Left lung (tissue), 10 donors: ENCODE results near the gene GAP43. TPM values are rescaled to one million over a fixed set of nuclear protein-coding genes. Genes with fewer than 3 reads are reported as not detected.

Source experiments
- ATAC-seq: fragments of 200-7000 bp; cut with Tn5 transposase; one replicate; pipeline ENCODE4 v1.9.1; 2020; ENCODE audit warnings: moderate library complexity
- DNase-seq, 4 donors: peaks; one replicate each; pipeline ENCODE4 v3.0.0-alpha.2; 2013 to 2020
- H3K27ac ChIP-seq, 2 donors: fragments of 200-600 bp; sonication (generic) in 1 of 2; one replicate each; pipeline versions ENCODE4 v1.5.0 to v1.8.0; 2020 to 2021
- H3K27me3 ChIP-seq, 2 donors: fragments of 200-600 bp; sonication (generic) in 1 of 2; one replicate each; pipeline versions ENCODE4 v1.5.0 to v1.8.0; 2020 to 2021
- H3K36me3 ChIP-seq, 2 donors: fragments of 200-600 bp; sonication (generic) in 1 of 2; one replicate each; pipeline versions ENCODE4 v1.5.0 to v1.8.0; 2020 to 2021
- H3K4me1 ChIP-seq, 2 donors: fragments of 200-600 bp; one replicate each; pipeline ENCODE4 v1.8.0; 2021
- H3K4me3 ChIP-seq, 2 donors: fragments of 200-600 bp; sonication (generic) in 1 of 2; one replicate each; pipeline versions ENCODE4 v1.5.0 to v1.8.0; 2020 to 2021; ENCODE audit warnings: mild to moderate bottlenecking in 1 of 2
- H3K9me3 ChIP-seq, 2 donors: fragments of 200-600 bp; sonication (generic) in 1 of 2; one replicate each; pipeline versions ENCODE4 v1.5.0 to v1.8.0; 2020 to 2021
- CTCF ChIP-seq, 2 donors: fragments of 200-600 bp; sonication (generic) in 1 of 2; IDR thresholded peaks; one replicate each; pipeline versions ENCODE4 v1.5.0 to v1.8.0; 2021; ENCODE audit warnings: antibody characterized with exemption in 2 of 2
- intact Hi-C, 2 donors: fragments of 100-400 bp; cut with DNase I; formaldehyde crosslinking; loops; one replicate each; pipeline versions ENCODE4 v1.11.2 to v1.14.2; 2022
- polyA plus RNA-seq, 6 donors: library from polyadenylated mRNA; unstranded; fragments of 120-200 nt; gene quantifications; one replicate each; pipeline ENCODE4 v1.2.1, GENCODE V29; 2013; ENCODE audit not compliant: insufficient read length in 6 of 6
- total RNA-seq, 2 donors: library from RNA; stranded (reverse); fragmentation: NEBNext Ultra II Directional; extraction: Animal tissue kit (Norgen Biotek cat#: 25700); gene quantifications; one replicate each; pipeline ENCODE4 v1.2.1, GENCODE V29; 2021
- donor health status: DM: no; HTN: yes; CAD: no.
- donor health status: DM: no; HTN: no; CAD: no.

GAP43 gene
- total and polyA plus RNA-seq, 8 donors: 0.29 to 0.54 (median 0.41) TPM; not detected in 1

GRCh38 chr3:115676336-115676735, 53.0 kb downstream of the GAP43 start:
- Histone ChIP-seq H3K36me3 (no peaks in the 10 kb centered on the region), H3K9me3 (no peaks in the 10 kb centered on the region), H3K4me3 (no peak overlapping the region), H3K4me1 (no peaks in the 10 kb centered on the region), H3K27me3 (peaks cover 0 to 15% of the 10 kb centered on the region in 2 donors), H3K27ac (no peak overlapping the region)
- TF ChIP-seq CTCF (IDR thresholded peaks at IDR 0.05): no peak
- intact Hi-C loops: no loop called here
- no peak for ATAC-seq
- DNase-seq: peak in 1 of 4 donors; percentile 37

GRCh38 chr3:115680803-115681345, 57.6 kb downstream of the GAP43 start:
- no peak overlapping the region for H3K4me3 ChIP-seq
- TF ChIP-seq CTCF (IDR thresholded peaks at IDR 0.05): no peak
- intact Hi-C loops: no loop called here
- no peak for ATAC-seq
- H3K27ac ChIP-seq: no peak overlapping the region
- DNase-seq: no peak
- H3K36me3 ChIP-seq: no peaks in the 10 kb centered on the region
- peaks cover 0 to 15% of the 10 kb centered on the region in 2 donors for H3K27me3 ChIP-seq
- no peaks in the 10 kb centered on the region for H3K9me3 ChIP-seq
- no peaks in the 10 kb centered on the region for H3K4me1 ChIP-seq

- Histone ChIP-seq H3K9me3 (no peaks in the 10 kb centered on the region), H3K4me3 (no peak overlapping the region), H3K4me1 (no peaks in the 10 kb centered on the region), H3K27ac (no peak overlapping the region), H3K27me3 (peaks cover 0 to 15% of the 10 kb centered on the region in 2 donors), H3K36me3 (no peaks in the 10 kb centered on the region)
- no peak for TF ChIP-seq CTCF (IDR thresholded peaks at IDR 0.05)
- DNase-seq: no peak
- no peak for ATAC-seq
- intact Hi-C loops: no loop called here
Measured at GRCh38 chr3:115681736-115682135, 58.4 kb downstream of the GAP43 start.

- H3K9me3 ChIP-seq: no peaks in the 10 kb centered on the region
- peaks cover 0 to 15% of the 10 kb centered on the region in 2 donors for H3K27me3 ChIP-seq
- DNase-seq (no peak), ATAC-seq (no peak)
- intact Hi-C loops: no loop called here
- no peak for TF ChIP-seq CTCF (IDR thresholded peaks at IDR 0.05)
- no peaks in the 10 kb centered on the region for H3K36me3 ChIP-seq
- no peak overlapping the region for H3K27ac ChIP-seq
- H3K4me1 ChIP-seq: no peaks in the 10 kb centered on the region
- no peak overlapping the region for H3K4me3 ChIP-seq
Measured at GRCh38 chr3:115683305-115683704, 60.0 kb downstream of the GAP43 start.

GRCh38 chr3:115683773-115684172, 60.5 kb downstream of the GAP43 start:
- H3K36me3 ChIP-seq: no peaks in the 10 kb centered on the region
- H3K4me1 ChIP-seq: no peaks in the 10 kb centered on the region
- ATAC-seq (no peak), DNase-seq (no peak)
- H3K9me3 ChIP-seq: no peaks in the 10 kb centered on the region
- no peak overlapping the region for H3K4me3 ChIP-seq
- H3K27ac ChIP-seq: no peak overlapping the region
- TF ChIP-seq CTCF (IDR thresholded peaks at IDR 0.05): no peak
- peaks cover 0 to 15% of the 10 kb centered on the region in 2 donors for H3K27me3 ChIP-seq
- intact Hi-C loops: no loop called here
